ENCODE data around the gene ST3GAL3.

The ST3GAL3 gene

GRCh38 chr1:43937179-43937865 lies 230.0 kb downstream of the ST3GAL3 start:
- no peak for ATAC-seq
- H3K4me1 Mint-ChIP-seq = peaks cover 23% of the 10 kb centered on the region
- no peak overlapping the region for H3K4me3 Mint-ChIP-seq
- H3K36me3 Mint-ChIP-seq = peaks cover 27% of the 10 kb centered on the region
- peaks cover 35% of the 10 kb centered on the region for H3K27me3 Mint-ChIP-seq
- H3K9me3 Mint-ChIP-seq = no peaks in the 10 kb centered on the region
- no peak overlapping the region for H3K27ac Mint-ChIP-seq

GRCh38 chr1:43938383-43938782 lies 231.0 kb downstream of the ST3GAL3 start:
- no peak for ATAC-seq
- no peaks in the 10 kb centered on the region for H3K9me3 Mint-ChIP-seq

GRCh38 chr1:43938892-43939587 lies 231.7 kb downstream of the ST3GAL3 start:
- Mint-ChIP-seq H3K4me3 (no peak overlapping the region), H3K9me3 (no peaks in the 10 kb centered on the region), H3K27ac (no peak overlapping the region), H3K27me3 (peaks cover 18% of the 10 kb centered on the region), H3K36me3 (peaks cover 28% of the 10 kb centered on the region), H3K4me1 (peaks cover 17% of the 10 kb centered on the region)
- ATAC-seq = no peak

More at GRCh38 chr1:43938383-43938782, 231.0 kb downstream of the ST3GAL3 start:
- Mint-ChIP-seq H3K27me3 (peaks cover 24% of the 10 kb centered on the region), H3K4me1 (peaks cover 22% of the 10 kb centered on the region), H3K27ac (no peak overlapping the region), H3K4me3 (no peak overlapping the region), H3K36me3 (peaks cover 28% of the 10 kb centered on the region)

DNA sequence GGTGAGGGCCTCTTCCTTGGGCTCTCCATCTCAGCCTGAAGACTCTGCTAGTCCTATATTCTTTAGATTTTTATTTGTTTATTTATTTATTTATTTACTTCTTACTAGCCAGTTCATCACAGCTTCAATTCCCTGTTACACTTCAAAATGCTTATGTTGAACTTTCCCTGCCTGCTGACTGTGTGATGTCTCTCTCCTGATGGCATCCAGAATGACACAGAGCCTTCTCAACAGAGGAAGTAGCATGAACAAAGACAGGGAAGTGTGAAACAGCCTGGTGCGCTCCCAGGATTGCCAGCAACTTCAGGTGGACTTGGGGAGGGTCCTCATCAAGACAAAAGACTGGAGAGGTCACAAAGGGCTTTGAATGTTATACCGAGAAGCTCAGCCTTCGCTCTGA lies 235.1 kb downstream of the ST3GAL3 start:
- H3K36me3 Mint-ChIP-seq = peaks cover 28% of the 10 kb centered on the region
- no peaks in the 10 kb centered on the region for H3K27me3 Mint-ChIP-seq
- H3K4me3 Mint-ChIP-seq = no peak overlapping the region
- no peak overlapping the region for H3K27ac Mint-ChIP-seq
- no peak for ATAC-seq
- peaks cover 31% of the 10 kb centered on the region for H3K4me1 Mint-ChIP-seq
- no peaks in the 10 kb centered on the region for H3K9me3 Mint-ChIP-seq

DNA sequence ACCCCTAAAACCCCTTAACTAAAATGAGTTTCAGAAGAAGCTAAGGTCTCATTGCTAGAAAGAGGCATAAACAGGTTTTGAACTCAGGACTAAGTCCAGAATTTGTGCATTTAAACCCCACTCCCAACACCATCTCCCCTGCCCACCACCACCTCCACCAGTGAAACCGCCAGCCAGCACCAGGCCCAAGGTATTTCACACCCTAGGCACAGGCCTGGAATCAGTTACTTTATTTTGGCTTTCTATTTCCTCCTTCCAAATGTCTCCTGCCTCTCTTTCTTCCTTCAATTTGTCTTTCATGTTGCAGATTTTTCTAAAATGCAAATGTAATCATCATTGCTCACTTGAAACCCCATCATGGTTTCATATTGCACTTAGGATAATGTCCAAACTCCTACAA lies 237.5 kb downstream of the ST3GAL3 start:
- H3K36me3 Mint-ChIP-seq = peaks cover 18% of the 10 kb centered on the region
- H3K9me3 Mint-ChIP-seq = no peaks in the 10 kb centered on the region
- no peak for ATAC-seq
- no peaks in the 10 kb centered on the region for H3K27me3 Mint-ChIP-seq
- no peak overlapping the region for H3K27ac Mint-ChIP-seq
- no peak overlapping the region for H3K4me3 Mint-ChIP-seq
- peaks cover 55% of the 10 kb centered on the region for H3K4me1 Mint-ChIP-seq

DNA sequence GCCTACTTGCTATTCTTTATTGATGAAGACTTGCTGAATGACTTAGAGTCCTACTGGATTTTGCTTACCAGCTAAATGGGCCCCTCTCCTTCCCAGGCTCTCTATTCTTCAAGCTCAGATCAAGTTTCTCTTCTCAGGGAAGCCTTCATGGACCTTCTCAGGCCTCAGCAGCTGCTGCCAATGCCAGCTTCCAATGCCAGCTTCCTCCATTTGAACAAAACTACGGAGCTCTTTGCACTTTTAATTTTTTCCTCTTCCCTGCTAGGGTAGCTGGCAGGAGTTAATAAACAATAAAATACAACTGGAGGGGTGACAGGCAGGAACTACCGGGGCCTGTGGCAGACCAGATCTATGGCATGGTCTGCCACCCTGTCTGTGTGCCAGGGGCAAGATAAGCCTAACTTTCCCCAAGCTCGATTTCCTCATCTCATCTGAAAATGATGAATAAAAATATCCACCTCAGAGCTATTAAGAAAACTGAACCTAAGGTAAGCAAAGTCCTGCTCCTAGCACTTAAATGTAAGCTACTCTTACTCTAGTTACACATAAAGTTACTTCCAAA lies 238.4 kb downstream of the ST3GAL3 start:
- peak overlapping the region; percentile 93 for H3K4me3 Mint-ChIP-seq
- no peaks in the 10 kb centered on the region for H3K27me3 Mint-ChIP-seq
- peak overlapping the region; percentile 91 for H3K27ac Mint-ChIP-seq
- peaks cover 64% of the 10 kb centered on the region for H3K4me1 Mint-ChIP-seq
- no peaks in the 10 kb centered on the region for H3K9me3 Mint-ChIP-seq
- no peak for ATAC-seq
- H3K36me3 Mint-ChIP-seq = peaks cover 22% of the 10 kb centered on the region

- Mint-ChIP-seq H3K27ac (peak within 1 kb of the TSS; percentile 91), H3K9me3 (no peaks in the 10 kb centered on the region), H3K36me3 (peaks cover 29% of the 10 kb centered on the region), H3K27me3 (no peaks in the 10 kb centered on the region), H3K4me3 (peak within 1 kb of the TSS; percentile 93), H3K4me1 (peaks cover 71% of the 10 kb centered on the region)
- ATAC-seq = peak; percentile 98
Observed at GRCh38 chr1:43946236-43947060, 239.1 kb downstream of the ST3GAL3 start, which contains the start of gene IPO13. Gene IPO13 (plus strand): TSS chr1:43946950. CDS start chr1:43947601, 651 bp downstream.

- peak overlapping the region; percentile 91 for H3K27ac Mint-ChIP-seq
- peak; percentile 28 for ATAC-seq
- peak overlapping the region; percentile 93 for H3K4me3 Mint-ChIP-seq
- H3K27me3 Mint-ChIP-seq = no peaks in the 10 kb centered on the region
- peaks cover 34% of the 10 kb centered on the region for H3K36me3 Mint-ChIP-seq
- peaks cover 74% of the 10 kb centered on the region for H3K4me1 Mint-ChIP-seq
- H3K9me3 Mint-ChIP-seq = no peaks in the 10 kb centered on the region
Observed at GRCh38 chr1:43947061-43947873, 239.9 kb downstream of the ST3GAL3 start.

GRCh38 chr1:43947874-43948437 lies 240.6 kb downstream of the ST3GAL3 start:
- ATAC-seq = no peak
- Mint-ChIP-seq H3K27ac (peak overlapping the region; percentile 91), H3K4me3 (peak overlapping the region; percentile 93), H3K36me3 (peaks cover 29% of the 10 kb centered on the region), H3K9me3 (no peaks in the 10 kb centered on the region), H3K27me3 (no peaks in the 10 kb centered on the region), H3K4me1 (peaks cover 69% of the 10 kb centered on the region)

- ATAC-seq = no peak
- Mint-ChIP-seq H3K27ac (no peak overlapping the region), H3K4me1 (peaks cover 69% of the 10 kb centered on the region), H3K9me3 (no peaks in the 10 kb centered on the region), H3K27me3 (no peaks in the 10 kb centered on the region), H3K4me3 (no peak overlapping the region), H3K36me3 (peaks cover 32% of the 10 kb centered on the region)
Observed at GRCh38 chr1:43949678-43950077, 242.3 kb downstream of the ST3GAL3 start.

DNA sequence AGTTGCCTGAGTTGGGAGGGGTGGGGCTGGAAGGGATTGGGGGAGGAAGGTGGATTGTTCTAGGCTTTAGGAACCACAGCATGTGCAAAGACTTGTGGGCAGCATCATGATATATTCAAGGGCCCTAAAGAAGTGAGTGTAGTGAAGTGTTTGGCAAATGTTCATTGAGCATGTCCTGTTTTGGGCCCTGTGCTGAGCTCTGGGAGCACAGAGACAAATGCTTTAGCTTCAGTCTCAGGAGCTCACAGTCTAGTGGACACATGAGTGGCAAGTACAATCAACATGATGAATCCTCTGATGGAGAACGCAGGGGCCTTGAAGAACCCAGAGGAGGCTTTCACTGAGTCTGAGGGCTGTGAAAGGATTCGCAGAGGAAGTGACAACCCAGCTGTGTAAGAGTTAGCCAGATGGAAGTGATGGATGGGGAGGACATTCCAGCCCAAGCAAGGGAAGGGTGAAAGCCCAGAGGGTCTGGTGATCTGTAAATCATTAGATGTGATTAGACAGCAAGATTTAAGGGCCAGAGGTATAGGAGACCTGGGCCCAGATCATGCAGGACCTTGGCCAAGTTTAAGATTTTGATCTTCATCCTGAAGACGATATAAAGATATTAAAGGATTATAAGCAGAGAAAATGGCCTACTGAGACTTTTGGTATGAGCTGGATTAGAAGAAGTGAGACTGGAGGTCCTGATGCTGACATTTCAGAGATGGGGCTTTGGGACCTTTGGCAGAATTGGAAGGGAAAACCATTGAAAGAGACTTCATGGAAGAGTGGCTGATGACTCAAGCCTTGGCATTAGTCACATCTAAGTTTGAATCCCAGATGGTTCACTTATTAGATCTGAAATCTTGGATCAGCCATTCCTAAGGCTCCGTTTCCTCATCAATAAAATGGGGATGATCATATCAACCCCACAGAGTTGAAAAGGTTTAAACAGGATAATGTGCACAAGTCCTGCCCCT lies 244.0 kb downstream of the ST3GAL3 start:
- no peaks in the 10 kb centered on the region for H3K9me3 Mint-ChIP-seq
- no peak for ATAC-seq

GRCh38 chr1:43952731-43953346 lies 245.5 kb downstream of the ST3GAL3 start:
- Mint-ChIP-seq H3K4me3 (no peak overlapping the region), H3K27me3 (no peaks in the 10 kb centered on the region), H3K9me3 (no peaks in the 10 kb centered on the region), H3K4me1 (peaks cover 49% of the 10 kb centered on the region), H3K36me3 (peaks cover 46% of the 10 kb centered on the region), H3K27ac (no peak overlapping the region)
- no peak for ATAC-seq

More for the DNA sequence above, 244.0 kb downstream of the ST3GAL3 start:
- no peaks in the 10 kb centered on the region for H3K27me3 Mint-ChIP-seq
- H3K27ac Mint-ChIP-seq = no peak overlapping the region
- H3K4me1 Mint-ChIP-seq = peaks cover 59% of the 10 kb centered on the region
- peaks cover 37% of the 10 kb centered on the region for H3K36me3 Mint-ChIP-seq
- no peak overlapping the region for H3K4me3 Mint-ChIP-seq

DNA sequence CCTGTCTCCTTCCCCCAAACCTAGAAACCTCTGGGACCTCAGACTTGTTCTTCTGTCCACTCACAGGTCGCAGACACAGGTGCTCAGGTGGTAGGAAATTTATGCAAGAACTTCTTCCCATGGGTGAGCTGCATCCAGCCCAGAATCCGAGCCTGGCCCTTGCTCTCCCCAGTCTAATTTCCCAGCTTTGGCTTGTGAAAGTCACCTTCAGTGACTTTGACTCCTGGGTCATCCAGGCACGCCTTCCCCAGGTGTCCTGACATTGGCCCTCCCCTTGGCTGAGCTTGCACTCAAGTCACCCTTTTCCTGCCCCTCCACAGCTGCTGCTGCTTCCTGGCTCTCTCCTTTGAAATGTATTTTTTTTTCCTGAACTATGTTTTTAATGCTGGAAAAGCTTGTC lies 246.0 kb downstream of the ST3GAL3 start:
- peaks cover 44% of the 10 kb centered on the region for H3K4me1 Mint-ChIP-seq
- peaks cover 51% of the 10 kb centered on the region for H3K36me3 Mint-ChIP-seq
- ATAC-seq = no peak
- H3K9me3 Mint-ChIP-seq = no peaks in the 10 kb centered on the region
- no peak overlapping the region for H3K4me3 Mint-ChIP-seq
- H3K27me3 Mint-ChIP-seq = no peaks in the 10 kb centered on the region
- no peak overlapping the region for H3K27ac Mint-ChIP-seq
